Suprapubic skin (tissue), 4 donors: Measurements from ENCODE around the gene ZNF613.
"Not testable (repeated sequence)": the region's sequence is repeated elsewhere in the genome, so short reads cannot be mapped to it uniquely, and the experiment has no call there.

Source experiments
- CTCF ChIP-seq, 2 donors: fragments of 200-600 bp in 1 of 2; fragments of 450-650 bp in 1 of 2; sonication (generic) in 1 of 2; IDR thresholded peaks; one replicate each; pipeline ENCODE4 v1.5.1; 2016 to 2019; ENCODE audit warnings: antibody characterized with exemption in 2 of 2, mild to moderate bottlenecking in 1 of 2, moderate library complexity in 1 of 2
- POLR2A ChIP-seq, 2 donors: fragments of 450-650 bp; IDR thresholded peaks; one replicate each; pipeline ENCODE4 v1.6.1; 2017; ENCODE audit warnings: antibody characterized with exemption in 2 of 2, mild to moderate bottlenecking in 2 of 2, moderate library complexity in 2 of 2
- POLR2AphosphoS5 ChIP-seq, 3 donors: sonication (generic); formaldehyde crosslinking; IDR thresholded peaks; one replicate each; pipeline ENCODE4 v1.6.1; 2017; ENCODE audit warnings: antibody characterized with exemption in 3 of 3

DNA sequence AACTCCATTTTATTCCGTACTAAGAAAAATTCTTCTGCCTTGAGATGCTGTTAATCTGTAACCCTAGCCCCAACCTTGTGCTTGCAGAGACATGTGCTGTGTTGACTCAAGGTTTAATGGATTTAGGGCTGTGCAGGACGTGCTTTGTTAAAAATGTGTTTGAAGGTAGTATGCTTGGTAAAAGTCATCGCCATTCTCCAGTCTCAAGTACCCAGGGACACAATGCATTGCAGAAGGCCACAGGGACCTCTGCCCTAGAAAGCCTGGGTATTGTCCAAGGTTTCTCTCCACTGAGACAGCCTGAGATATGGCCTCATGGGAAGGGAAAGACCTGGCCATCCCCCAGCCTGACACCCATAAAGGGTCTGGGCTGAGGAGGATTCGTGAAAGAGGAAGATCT is 30.6 kb downstream of the ZNF613 start:
- not testable (repeated sequence) for TF ChIP-seq POLR2A, CTCF, POLR2AphosphoS5 (IDR thresholded peaks at IDR 0.05)
